ENCODE results near the gene TTC12.

The TTC12 gene

DNA sequence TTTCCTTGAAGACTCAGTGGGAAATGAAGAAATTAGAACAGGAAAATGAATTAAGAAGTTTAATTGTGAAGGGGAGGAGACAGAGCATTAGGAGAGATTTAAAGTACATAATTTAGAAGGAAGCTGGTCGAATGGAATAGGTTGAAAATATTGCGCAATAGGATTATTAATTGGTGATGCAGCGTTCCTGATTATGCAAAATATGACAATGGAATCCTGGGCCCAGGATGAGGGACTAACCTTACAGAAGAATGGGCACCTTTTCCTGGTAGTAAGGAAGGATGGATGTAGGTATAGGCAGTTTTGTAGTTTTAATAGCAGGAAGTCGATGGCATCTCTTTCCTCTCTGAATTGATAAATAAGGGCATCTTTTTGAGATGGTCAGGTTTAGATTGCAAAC lies 7.8 kb downstream of the TTC12 start:
- no peak overlapping the region for H3K9ac ChIP-seq (ENCODE audit: low read depth in 1 of 2, low read length in 2 of 2)
- peaks cover 0 to 3% of the 10 kb centered on the region in 2 donors for H3K36me3 ChIP-seq (ENCODE audit: control insufficient read depth in 1 of 2, insufficient read depth in 2 of 2, low read length in 2 of 2)
- H3K9me3 ChIP-seq (ENCODE audit: control insufficient read depth in 1 of 2, low read length in 2 of 2): no peaks in the 10 kb centered on the region
- H3K4me1 ChIP-seq (ENCODE audit: control insufficient read depth in 1 of 2, insufficient read depth in 2 of 2, low read length in 2 of 2): no peaks in the 10 kb centered on the region
- no peak overlapping the region for H3K27ac ChIP-seq (ENCODE audit: low read depth, low read length)
- H3K27me3 ChIP-seq (ENCODE audit: control insufficient read depth in 1 of 2, insufficient read depth in 2 of 2, low read length in 2 of 2): no peaks in the 10 kb centered on the region
- H3K4me3 ChIP-seq (ENCODE audit: low read depth in 1 of 2, low read length in 2 of 2): no peak overlapping the region

DNA sequence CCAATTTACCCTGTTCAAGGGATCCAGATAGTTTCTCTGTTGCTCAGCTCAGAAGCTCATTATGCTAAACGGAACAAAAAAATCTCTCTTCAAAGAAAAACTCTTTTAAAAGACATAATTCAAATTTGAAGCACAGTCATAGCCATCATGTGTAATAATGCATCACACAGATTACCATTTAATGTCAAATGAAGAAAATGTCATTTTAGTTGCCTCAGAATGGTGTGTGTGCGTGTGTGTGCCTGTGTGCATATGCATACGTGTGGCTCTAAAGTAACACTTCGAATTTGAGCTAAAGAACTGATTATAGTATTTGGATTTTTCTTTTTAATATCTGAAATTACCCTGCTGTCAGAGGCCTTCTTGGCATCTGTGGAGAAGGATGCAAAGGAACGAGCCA lies 9.9 kb downstream of the TTC12 start:
- Histone ChIP-seq H3K9ac (ENCODE audit: low read depth in 1 of 2, low read length in 2 of 2) (no peak overlapping the region), H3K36me3 (ENCODE audit: control insufficient read depth in 1 of 2, insufficient read depth in 2 of 2, low read length in 2 of 2) (peaks cover 0 to 3% of the 10 kb centered on the region in 2 donors), H3K4me1 (ENCODE audit: control insufficient read depth in 1 of 2, insufficient read depth in 2 of 2, low read length in 2 of 2) (no peaks in the 10 kb centered on the region), H3K4me3 (ENCODE audit: low read depth in 1 of 2, low read length in 2 of 2) (no peak overlapping the region), H3K27ac (ENCODE audit: low read depth, low read length) (no peak overlapping the region), H3K27me3 (ENCODE audit: control insufficient read depth in 1 of 2, insufficient read depth in 2 of 2, low read length in 2 of 2) (no peaks in the 10 kb centered on the region), H3K9me3 (ENCODE audit: control insufficient read depth in 1 of 2, low read length in 2 of 2) (no peaks in the 10 kb centered on the region)

GRCh38 chr11:113329725-113330124 lies 15.3 kb downstream of the TTC12 start:
- Histone ChIP-seq H3K27ac (ENCODE audit: low read depth, low read length) (no peak overlapping the region), H3K4me3 (ENCODE audit: low read depth in 1 of 2, low read length in 2 of 2) (no peak overlapping the region), H3K9me3 (ENCODE audit: control insufficient read depth in 1 of 2, low read length in 2 of 2) (no peaks in the 10 kb centered on the region), H3K36me3 (ENCODE audit: control insufficient read depth in 1 of 2, insufficient read depth in 2 of 2, low read length in 2 of 2) (peaks cover 16 to 18% of the 10 kb centered on the region in 2 donors), H3K9ac (ENCODE audit: low read depth in 1 of 2, low read length in 2 of 2) (no peak overlapping the region), H3K27me3 (ENCODE audit: control insufficient read depth in 1 of 2, insufficient read depth in 2 of 2, low read length in 2 of 2) (no peaks in the 10 kb centered on the region), H3K4me1 (ENCODE audit: control insufficient read depth in 1 of 2, insufficient read depth in 2 of 2, low read length in 2 of 2) (peaks cover 0 to 5% of the 10 kb centered on the region in 2 donors)

DNA sequence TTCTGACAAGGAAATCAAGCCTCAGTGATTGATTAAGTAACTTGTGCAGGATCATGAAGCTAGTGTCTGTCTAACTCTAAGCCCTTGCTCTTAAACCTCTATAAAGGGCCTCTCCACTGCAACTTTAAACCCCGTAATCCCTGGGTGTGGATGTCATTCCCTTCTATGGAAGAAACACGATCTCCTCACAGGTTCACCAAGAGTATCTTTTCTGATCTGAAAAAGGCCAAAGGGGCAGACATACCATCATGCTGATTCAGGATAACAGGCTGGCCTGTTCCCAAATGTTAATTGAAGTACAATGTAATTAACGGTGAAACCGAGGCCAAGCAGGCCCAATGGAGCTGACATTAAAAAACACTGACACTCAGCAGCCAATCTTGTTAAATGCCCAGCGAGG lies 17.1 kb downstream of the TTC12 start:
- Histone ChIP-seq H3K9me3 (ENCODE audit: control insufficient read depth in 1 of 2, low read length in 2 of 2) (no peaks in the 10 kb centered on the region), H3K27me3 (ENCODE audit: control insufficient read depth in 1 of 2, insufficient read depth in 2 of 2, low read length in 2 of 2) (no peaks in the 10 kb centered on the region), H3K4me3 (ENCODE audit: low read depth in 1 of 2, low read length in 2 of 2) (no peak overlapping the region), H3K36me3 (ENCODE audit: control insufficient read depth in 1 of 2, insufficient read depth in 2 of 2, low read length in 2 of 2) (peaks cover 18 to 22% of the 10 kb centered on the region in 2 donors), H3K27ac (ENCODE audit: low read depth, low read length) (no peak overlapping the region), H3K9ac (ENCODE audit: low read depth in 1 of 2, low read length in 2 of 2) (no peak overlapping the region), H3K4me1 (ENCODE audit: control insufficient read depth in 1 of 2, insufficient read depth in 2 of 2, low read length in 2 of 2) (peaks cover 0 to 5% of the 10 kb centered on the region in 2 donors)

GRCh38 chr11:113332023-113332422 lies 17.6 kb downstream of the TTC12 start:
- Histone ChIP-seq H3K9ac (ENCODE audit: low read depth in 1 of 2, low read length in 2 of 2) (no peak overlapping the region), H3K4me3 (ENCODE audit: low read depth in 1 of 2, low read length in 2 of 2) (no peak overlapping the region), H3K36me3 (ENCODE audit: control insufficient read depth in 1 of 2, insufficient read depth in 2 of 2, low read length in 2 of 2) (peaks cover 18 to 22% of the 10 kb centered on the region in 2 donors), H3K27me3 (ENCODE audit: control insufficient read depth in 1 of 2, insufficient read depth in 2 of 2, low read length in 2 of 2) (no peaks in the 10 kb centered on the region), H3K9me3 (ENCODE audit: control insufficient read depth in 1 of 2, low read length in 2 of 2) (no peaks in the 10 kb centered on the region), H3K27ac (ENCODE audit: low read depth, low read length) (no peak overlapping the region), H3K4me1 (ENCODE audit: control insufficient read depth in 1 of 2, insufficient read depth in 2 of 2, low read length in 2 of 2) (peaks cover 0 to 5% of the 10 kb centered on the region in 2 donors)

- H3K27ac ChIP-seq (ENCODE audit: low read depth, low read length): no peak overlapping the region
- no peak overlapping the region for H3K9ac ChIP-seq (ENCODE audit: low read depth in 1 of 2, low read length in 2 of 2)
- no peaks in the 10 kb centered on the region for H3K9me3 ChIP-seq (ENCODE audit: control insufficient read depth in 1 of 2, low read length in 2 of 2)
- no peak overlapping the region for H3K4me3 ChIP-seq (ENCODE audit: low read depth in 1 of 2, low read length in 2 of 2)
- H3K36me3 ChIP-seq (ENCODE audit: control insufficient read depth in 1 of 2, insufficient read depth in 2 of 2, low read length in 2 of 2): peaks cover 18 to 22% of the 10 kb centered on the region in 2 donors
- no peaks in the 10 kb centered on the region for H3K27me3 ChIP-seq (ENCODE audit: control insufficient read depth in 1 of 2, insufficient read depth in 2 of 2, low read length in 2 of 2)
- peaks cover 0 to 5% of the 10 kb centered on the region in 2 donors for H3K4me1 ChIP-seq (ENCODE audit: control insufficient read depth in 1 of 2, insufficient read depth in 2 of 2, low read length in 2 of 2)
These were observed 18.4 kb downstream of the TTC12 start for GRCh38 chr11:113332638-113333329.

- H3K27ac ChIP-seq (ENCODE audit: low read depth, low read length): no peak overlapping the region
- H3K36me3 ChIP-seq (ENCODE audit: control insufficient read depth in 1 of 2, insufficient read depth in 2 of 2, low read length in 2 of 2): peaks cover 20 to 27% of the 10 kb centered on the region in 2 donors
- H3K9ac ChIP-seq (ENCODE audit: low read depth in 1 of 2, low read length in 2 of 2): no peak overlapping the region
- H3K4me1 ChIP-seq (ENCODE audit: control insufficient read depth in 1 of 2, insufficient read depth in 2 of 2, low read length in 2 of 2): peaks cover 0 to 5% of the 10 kb centered on the region in 2 donors
- no peaks in the 10 kb centered on the region for H3K27me3 ChIP-seq (ENCODE audit: control insufficient read depth in 1 of 2, insufficient read depth in 2 of 2, low read length in 2 of 2)
- H3K4me3 ChIP-seq (ENCODE audit: low read depth in 1 of 2, low read length in 2 of 2): no peak overlapping the region
- H3K9me3 ChIP-seq (ENCODE audit: control insufficient read depth in 1 of 2, low read length in 2 of 2): no peaks in the 10 kb centered on the region
These were observed 19.8 kb downstream of the TTC12 start for GRCh38 chr11:113334183-113334582.

DNA sequence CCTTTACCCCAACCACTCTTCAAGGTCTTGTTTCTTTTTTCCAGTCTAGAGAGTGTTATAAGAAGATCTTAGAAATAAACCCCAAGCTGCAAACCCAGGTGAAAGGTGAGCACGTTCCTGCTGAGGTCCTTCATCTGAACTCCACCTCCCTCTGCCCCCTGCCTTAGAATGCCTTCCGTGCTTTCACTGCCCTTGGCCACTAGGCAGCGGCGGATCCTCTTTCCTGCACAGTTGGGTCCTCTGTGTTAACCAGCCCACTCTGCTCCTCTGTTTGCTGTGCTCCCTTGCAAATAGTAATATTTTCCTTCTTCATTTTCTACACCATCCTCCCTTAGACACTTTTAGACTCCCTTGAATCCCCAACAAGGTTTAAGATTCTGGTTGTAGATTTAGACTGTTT lies 24.3 kb downstream of the TTC12 start:
- H3K9me3 ChIP-seq (ENCODE audit: control insufficient read depth in 1 of 2, low read length in 2 of 2): no peaks in the 10 kb centered on the region
- no peak overlapping the region for H3K27ac ChIP-seq (ENCODE audit: low read depth, low read length)
- H3K36me3 ChIP-seq (ENCODE audit: control insufficient read depth in 1 of 2, insufficient read depth in 2 of 2, low read length in 2 of 2): peaks cover 25 to 37% of the 10 kb centered on the region in 2 donors
- no peak overlapping the region for H3K4me3 ChIP-seq (ENCODE audit: low read depth in 1 of 2, low read length in 2 of 2)
- no peaks in the 10 kb centered on the region for H3K4me1 ChIP-seq (ENCODE audit: control insufficient read depth in 1 of 2, insufficient read depth in 2 of 2, low read length in 2 of 2)
- H3K27me3 ChIP-seq (ENCODE audit: control insufficient read depth in 1 of 2, insufficient read depth in 2 of 2, low read length in 2 of 2): no peaks in the 10 kb centered on the region
- no peak overlapping the region for H3K9ac ChIP-seq (ENCODE audit: low read depth in 1 of 2, low read length in 2 of 2)

- H3K27ac ChIP-seq (ENCODE audit: low read depth, low read length): no peak overlapping the region
- no peaks in the 10 kb centered on the region for H3K27me3 ChIP-seq (ENCODE audit: control insufficient read depth in 1 of 2, insufficient read depth in 2 of 2, low read length in 2 of 2)
- H3K9ac ChIP-seq (ENCODE audit: low read depth in 1 of 2, low read length in 2 of 2): no peak overlapping the region
- H3K9me3 ChIP-seq (ENCODE audit: control insufficient read depth in 1 of 2, low read length in 2 of 2): no peaks in the 10 kb centered on the region
- H3K4me3 ChIP-seq (ENCODE audit: low read depth in 1 of 2, low read length in 2 of 2): no peak overlapping the region
- H3K36me3 ChIP-seq (ENCODE audit: control insufficient read depth in 1 of 2, insufficient read depth in 2 of 2, low read length in 2 of 2): peaks cover 20 to 40% of the 10 kb centered on the region in 2 donors
- H3K4me1 ChIP-seq (ENCODE audit: control insufficient read depth in 1 of 2, insufficient read depth in 2 of 2, low read length in 2 of 2): no peaks in the 10 kb centered on the region
These were observed 25.7 kb downstream of the TTC12 start for GRCh38 chr11:113339929-113340589.

GRCh38 chr11:113341388-113342165 lies 27.2 kb downstream of the TTC12 start:
- Histone ChIP-seq H3K36me3 (ENCODE audit: control insufficient read depth in 1 of 2, insufficient read depth in 2 of 2, low read length in 2 of 2) (peaks cover 20 to 41% of the 10 kb centered on the region in 2 donors), H3K4me1 (ENCODE audit: control insufficient read depth in 1 of 2, insufficient read depth in 2 of 2, low read length in 2 of 2) (no peaks in the 10 kb centered on the region), H3K9me3 (ENCODE audit: control insufficient read depth in 1 of 2, low read length in 2 of 2) (no peaks in the 10 kb centered on the region), H3K27me3 (ENCODE audit: control insufficient read depth in 1 of 2, insufficient read depth in 2 of 2, low read length in 2 of 2) (no peaks in the 10 kb centered on the region), H3K4me3 (ENCODE audit: low read depth in 1 of 2, low read length in 2 of 2) (no peak overlapping the region), H3K9ac (ENCODE audit: low read depth in 1 of 2, low read length in 2 of 2) (no peak overlapping the region), H3K27ac (ENCODE audit: low read depth, low read length) (no peak overlapping the region)

Measured in duodenal mucosa (tissue), 2 donors.